Skeletal muscle tissue (tissue), 4 donors: ENCODE measurements around the gene NUP37. TPM values are rescaled to one million over a fixed set of nuclear protein-coding genes. Genes with fewer than 3 reads are reported as not detected.

Experiments
- H3K27ac ChIP-seq: one replicate; pipeline ENCODE4 v1.7.0; 2013; ENCODE audit warnings: mild to moderate bottlenecking, low read depth, low read length, inconsistent platforms
- H3K27me3 ChIP-seq, 3 donors: one replicate each; pipeline ENCODE4 v1.7.0; 2013; ENCODE audit warnings: low read length in 3 of 3; ENCODE audit not compliant: control insufficient read depth in 3 of 3, insufficient read depth in 3 of 3
- H3K36me3 ChIP-seq, 3 donors: one replicate each; pipeline ENCODE4 v1.7.0; 2013; ENCODE audit warnings: low read length in 3 of 3; ENCODE audit not compliant: control insufficient read depth in 3 of 3, insufficient read depth in 3 of 3
- H3K4me1 ChIP-seq, 3 donors: one replicate each; pipeline ENCODE4 v1.7.0; 2013; ENCODE audit warnings: low read length in 3 of 3, mild to moderate bottlenecking in 3 of 3; ENCODE audit not compliant: control insufficient read depth in 3 of 3, insufficient read depth in 3 of 3
- H3K4me3 ChIP-seq, 3 donors: one replicate each; pipeline ENCODE4 v1.7.0; 2013; ENCODE audit warnings: low read length in 3 of 3
- H3K9ac ChIP-seq, 3 donors: one replicate each; pipeline ENCODE4 v1.7.0; 2013; ENCODE audit warnings: low read length in 3 of 3, mild to moderate bottlenecking in 3 of 3, moderate library complexity in 2 of 3, low read depth in 1 of 3
- H3K9me3 ChIP-seq, 3 donors: one replicate each; pipeline ENCODE4 v1.7.0; 2013; ENCODE audit warnings: low read length in 3 of 3; ENCODE audit not compliant: control insufficient read depth in 3 of 3
- total RNA-seq: library from RNA; depleted of rRNA; stranded (reverse); fragments of >200 nt; gene quantifications from one replicate; pipeline ENCODE4 v1.2.3, GENCODE V29; 2014
- donor health status: Osteomylitis.

Gene NUP37
- total RNA-seq, 1 donor from 2014 or later: 16.2 TPM

DNA sequence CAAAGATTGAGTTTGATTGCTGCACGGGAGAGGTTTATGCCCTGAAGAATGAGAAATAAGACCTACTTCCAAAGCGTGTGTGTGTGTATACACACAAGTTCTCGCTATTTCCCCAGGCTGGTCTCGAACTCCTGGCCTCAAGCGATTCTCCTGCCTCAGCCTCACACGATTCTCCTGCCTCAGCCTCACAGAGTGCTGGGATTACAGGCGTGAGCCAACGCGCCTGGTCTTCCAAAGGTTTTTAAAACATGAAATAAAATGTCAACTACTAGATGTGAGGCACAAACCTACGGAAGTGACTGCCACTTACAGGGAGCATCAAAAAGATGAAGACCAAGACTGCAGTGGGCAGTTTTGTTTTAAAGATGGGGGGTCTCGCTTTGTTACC lies 57.5 kb downstream of the NUP37 start:
- Histone ChIP-seq H3K27ac (no peak overlapping the region), H3K27me3 (no peaks in the 10 kb centered on the region), H3K9ac (no peak overlapping the region), H3K36me3 (peaks cover 0 to 11% (median 0%) of the 10 kb centered on the region in 3 donors), H3K4me3 (peak overlapping the region; percentile 93 to 97 (median 97)), H3K9me3 (no peaks in the 10 kb centered on the region), H3K4me1 (peaks cover 6 to 9% (median 6%) of the 10 kb centered on the region in 3 donors)

DNA sequence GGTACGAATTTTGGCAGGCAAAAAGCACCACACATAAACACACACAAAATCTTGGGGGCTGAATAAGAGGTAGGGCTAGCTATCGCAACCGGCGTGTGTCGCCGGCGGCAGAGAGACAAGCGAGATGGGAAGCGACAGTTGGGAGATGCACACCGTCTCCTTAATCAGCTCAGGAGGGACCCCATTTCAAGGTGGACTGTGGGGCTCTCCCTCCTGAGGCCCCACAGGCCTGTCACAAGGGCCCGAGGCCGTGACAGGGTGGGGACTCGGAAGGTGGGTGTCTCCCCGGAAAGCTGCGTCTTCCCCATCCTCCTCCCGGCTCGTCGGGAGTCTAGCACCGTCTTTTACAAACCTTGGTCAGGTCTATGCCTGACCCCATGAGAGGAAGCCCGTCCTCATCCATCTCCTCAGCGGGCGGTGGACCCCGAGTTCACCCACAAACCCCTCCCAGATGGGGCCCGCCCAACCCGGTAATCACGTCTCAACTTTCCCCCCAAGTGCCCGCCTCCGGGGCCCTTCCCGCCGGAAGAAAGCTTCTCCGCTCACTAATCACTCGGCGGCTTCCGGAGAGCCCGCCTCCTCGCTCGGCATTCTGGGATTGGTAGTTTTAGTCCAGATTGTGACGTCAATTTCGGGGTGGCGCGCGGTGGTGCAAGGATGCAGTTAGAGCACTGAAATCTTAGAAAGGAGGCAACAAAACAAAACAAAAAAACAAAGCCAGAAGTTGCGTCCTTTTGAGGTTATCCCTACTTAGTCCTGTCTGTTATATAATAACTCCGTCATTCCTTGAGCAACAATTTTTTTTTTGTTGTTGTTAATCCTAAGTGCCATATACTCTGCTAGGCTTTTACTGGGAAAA lies 58.1 kb downstream of the NUP37 start, which contains the start of gene WASHC3:
TSS of gene WASHC3 (minus strand) at position 432 of the 859 bp plus-strand sequence. CDS start at position 403, 29 bp downstream.
- Histone ChIP-seq H3K4me1 (peaks cover 6 to 8% (median 6%) of the 10 kb centered on the region in 3 donors), H3K9me3 (no peaks in the 10 kb centered on the region), H3K36me3 (peaks cover 0 to 13% (median 5%) of the 10 kb centered on the region in 3 donors), H3K27ac (peak within 1 kb of the TSS; percentile 88), H3K4me3 (peak within 1 kb of the TSS; percentile 93 to 97 (median 97)), H3K27me3 (no peaks in the 10 kb centered on the region), H3K9ac (peak within 1 kb of the TSS; percentile 80 to 94 (median 94))

DNA sequence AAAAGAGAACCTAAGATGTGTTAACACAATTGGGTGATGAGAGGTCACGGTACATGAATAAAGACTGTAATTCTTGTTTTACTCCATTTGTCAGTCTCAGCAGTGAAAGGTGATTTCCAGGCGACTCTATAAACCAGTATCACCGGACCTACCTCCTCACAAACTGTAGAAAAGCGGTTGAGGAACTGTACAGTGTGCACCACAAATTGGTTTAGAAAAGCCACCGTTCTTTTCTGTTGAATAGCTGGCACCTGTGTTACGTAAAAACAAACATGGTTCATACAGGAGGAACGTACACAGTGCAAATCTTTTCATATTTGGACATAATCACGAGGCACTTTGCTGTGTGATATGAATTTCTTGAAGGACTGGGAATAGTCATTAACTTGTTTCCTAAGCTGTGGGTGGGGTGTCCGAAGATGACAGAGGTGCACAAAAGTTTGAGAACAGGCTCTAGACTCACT lies 58.8 kb downstream of the NUP37 start:
- Histone ChIP-seq H3K4me3 (peak overlapping the region; percentile 93 to 97 (median 97)), H3K4me1 (peaks cover 6 to 8% (median 6%) of the 10 kb centered on the region in 3 donors), H3K27ac (peak overlapping the region; percentile 88), H3K9me3 (no peaks in the 10 kb centered on the region), H3K36me3 (peaks cover 0 to 18% (median 5%) of the 10 kb centered on the region in 3 donors), H3K9ac (peak overlapping the region; percentile 80 to 94 (median 94)), H3K27me3 (no peaks in the 10 kb centered on the region)

DNA sequence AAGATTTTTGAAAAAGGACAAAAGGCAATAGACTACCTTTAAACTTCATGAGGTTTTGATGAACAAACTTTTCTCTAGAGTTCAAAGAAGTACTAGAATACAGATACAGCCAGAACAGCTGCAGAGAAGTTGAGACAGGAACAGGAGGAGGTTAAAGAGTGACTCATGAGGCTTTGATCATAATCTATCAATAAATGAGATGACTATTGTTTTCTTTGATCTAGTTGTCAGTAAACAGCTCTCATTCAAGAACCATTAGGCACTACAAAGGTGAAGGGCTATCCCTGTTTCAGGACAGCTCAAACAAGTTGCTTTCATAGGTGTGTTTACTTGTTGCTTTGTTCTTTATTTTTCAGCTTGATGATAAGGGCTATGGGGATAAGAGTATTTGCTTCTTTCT lies 60.6 kb downstream of the NUP37 start:
- no peak overlapping the region for H3K4me3 ChIP-seq
- peaks cover 6 to 8% (median 6%) of the 10 kb centered on the region in 3 donors for H3K4me1 ChIP-seq
- no peak overlapping the region for H3K9ac ChIP-seq
- H3K36me3 ChIP-seq: peaks cover 0 to 21% (median 5%) of the 10 kb centered on the region in 3 donors
- H3K9me3 ChIP-seq: no peaks in the 10 kb centered on the region
- H3K27ac ChIP-seq: no peak overlapping the region
- H3K27me3 ChIP-seq: no peaks in the 10 kb centered on the region

DNA sequence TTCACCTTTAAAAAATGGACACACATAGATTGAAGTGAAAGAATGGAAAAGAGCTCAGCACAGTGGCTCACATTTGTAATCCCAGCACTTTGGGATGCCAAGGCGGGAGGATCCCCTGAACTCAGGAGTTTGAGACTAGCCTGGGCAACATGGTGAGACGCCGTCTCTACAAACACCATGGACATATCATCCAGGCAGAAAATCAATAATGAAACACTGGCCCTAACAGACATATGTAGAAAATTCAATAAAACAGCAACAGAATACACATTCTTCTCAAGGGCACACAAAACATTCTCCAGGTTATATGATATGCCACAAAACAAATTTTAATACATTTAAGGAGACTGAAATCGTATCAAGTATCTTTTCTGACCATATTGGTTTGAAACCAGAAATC lies 65.6 kb downstream of the NUP37 start:
- Histone ChIP-seq H3K9me3 (no peaks in the 10 kb centered on the region), H3K9ac (no peak overlapping the region), H3K36me3 (peaks cover 0 to 41% (median 12%) of the 10 kb centered on the region in 3 donors), H3K27me3 (no peaks in the 10 kb centered on the region), H3K4me1 (no peaks in the 10 kb centered on the region), H3K4me3 (no peak overlapping the region), H3K27ac (no peak overlapping the region)

DNA sequence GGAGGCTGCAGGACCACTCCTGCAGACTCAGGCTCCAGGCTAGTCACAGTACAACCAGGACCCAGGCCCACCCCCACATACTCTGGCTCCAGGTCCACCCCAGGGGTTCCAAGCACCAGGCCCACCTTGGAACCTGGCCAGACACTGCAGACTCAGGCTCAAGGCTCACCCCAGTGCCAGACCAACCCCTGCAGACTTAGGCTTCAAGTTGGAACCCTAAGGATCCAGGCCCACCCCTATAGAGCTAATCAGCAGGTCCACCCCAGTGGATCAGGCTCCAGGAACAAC lies 66.9 kb downstream of the NUP37 start:
- Histone ChIP-seq H3K4me3 (no peak overlapping the region), H3K27me3 (no peaks in the 10 kb centered on the region), H3K36me3 (peaks cover 5 to 40% (median 17%) of the 10 kb centered on the region in 3 donors), H3K9me3 (no peaks in the 10 kb centered on the region), H3K9ac (no peak overlapping the region), H3K4me1 (no peaks in the 10 kb centered on the region), H3K27ac (no peak overlapping the region)

DNA sequence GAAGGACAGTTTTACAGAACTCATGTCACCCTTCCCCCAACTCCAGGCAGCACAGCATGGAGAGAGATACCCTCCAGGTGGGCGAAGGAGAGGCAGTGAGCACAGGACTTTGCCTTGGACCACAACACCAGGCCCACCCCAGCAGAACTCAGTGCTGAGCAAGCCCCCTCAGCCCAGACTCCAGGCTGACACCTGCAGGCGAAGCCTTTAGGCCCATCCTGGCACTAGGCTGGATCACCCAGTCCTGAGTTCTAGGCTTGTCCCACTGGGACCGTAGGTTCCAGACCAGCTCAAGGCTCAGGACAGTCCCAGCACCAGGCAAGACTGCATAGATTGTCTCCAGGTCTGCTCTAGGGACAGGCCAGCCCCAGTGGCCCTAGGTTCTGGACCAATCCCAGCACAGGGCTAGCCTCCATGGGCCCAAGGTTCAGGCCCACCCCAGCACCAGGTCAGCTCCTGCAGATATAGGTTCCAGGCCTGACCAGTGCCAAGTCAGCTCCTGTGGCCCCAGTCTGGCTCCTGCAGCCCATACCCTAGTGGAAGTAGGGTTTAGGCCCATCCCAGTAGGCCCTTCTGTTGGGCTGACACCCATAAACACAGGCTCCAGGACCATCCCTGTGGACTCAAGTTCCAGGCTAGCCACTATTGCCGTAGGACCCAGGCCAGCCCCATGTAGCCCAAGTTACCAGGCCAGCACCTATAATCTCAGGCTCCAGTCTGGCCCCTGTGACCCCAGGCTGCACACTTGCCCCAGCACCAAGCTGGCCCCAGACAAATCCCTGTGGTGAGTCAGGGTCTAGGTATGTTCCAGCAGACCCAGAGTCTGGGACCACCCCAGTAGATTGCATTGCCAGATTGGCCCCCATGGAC lies 67.5 kb downstream of the NUP37 start:
- Histone ChIP-seq H3K4me1 (no peaks in the 10 kb centered on the region), H3K36me3 (peaks cover 5 to 42% (median 17%) of the 10 kb centered on the region in 3 donors), H3K27ac (no peak overlapping the region), H3K4me3 (no peak overlapping the region), H3K9ac (no peak overlapping the region), H3K9me3 (no peaks in the 10 kb centered on the region), H3K27me3 (no peaks in the 10 kb centered on the region)

DNA sequence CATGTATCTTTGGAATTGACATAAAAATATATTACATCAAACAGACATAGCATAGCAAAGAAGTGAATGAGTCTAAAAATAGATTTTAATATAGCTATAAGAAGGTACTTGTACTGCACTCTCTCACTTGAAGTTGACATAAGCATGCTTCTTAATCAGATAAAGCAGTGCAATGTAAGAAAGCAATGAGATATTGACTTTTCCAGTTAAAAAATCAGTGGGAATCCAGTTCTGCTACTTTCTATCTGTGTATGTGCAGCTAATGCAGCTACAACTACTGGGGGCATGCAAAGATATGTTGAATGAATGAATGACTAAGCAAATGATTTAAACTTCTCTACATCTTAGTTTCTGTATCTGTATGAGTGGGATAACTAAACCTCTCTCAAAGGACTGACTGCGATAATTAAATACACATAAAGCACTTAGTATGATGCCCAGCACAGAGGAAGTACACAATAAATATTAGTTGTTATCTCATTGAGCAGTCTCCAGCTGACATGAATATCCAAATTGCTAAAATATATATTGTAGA lies 68.4 kb downstream of the NUP37 start:
- H3K9me3 ChIP-seq: no peaks in the 10 kb centered on the region
- no peaks in the 10 kb centered on the region for H3K4me1 ChIP-seq
- no peak overlapping the region for H3K9ac ChIP-seq
- H3K27ac ChIP-seq: no peak overlapping the region
- peaks cover 5 to 42% (median 17%) of the 10 kb centered on the region in 3 donors for H3K36me3 ChIP-seq
- no peak overlapping the region for H3K4me3 ChIP-seq
- no peaks in the 10 kb centered on the region for H3K27me3 ChIP-seq

DNA sequence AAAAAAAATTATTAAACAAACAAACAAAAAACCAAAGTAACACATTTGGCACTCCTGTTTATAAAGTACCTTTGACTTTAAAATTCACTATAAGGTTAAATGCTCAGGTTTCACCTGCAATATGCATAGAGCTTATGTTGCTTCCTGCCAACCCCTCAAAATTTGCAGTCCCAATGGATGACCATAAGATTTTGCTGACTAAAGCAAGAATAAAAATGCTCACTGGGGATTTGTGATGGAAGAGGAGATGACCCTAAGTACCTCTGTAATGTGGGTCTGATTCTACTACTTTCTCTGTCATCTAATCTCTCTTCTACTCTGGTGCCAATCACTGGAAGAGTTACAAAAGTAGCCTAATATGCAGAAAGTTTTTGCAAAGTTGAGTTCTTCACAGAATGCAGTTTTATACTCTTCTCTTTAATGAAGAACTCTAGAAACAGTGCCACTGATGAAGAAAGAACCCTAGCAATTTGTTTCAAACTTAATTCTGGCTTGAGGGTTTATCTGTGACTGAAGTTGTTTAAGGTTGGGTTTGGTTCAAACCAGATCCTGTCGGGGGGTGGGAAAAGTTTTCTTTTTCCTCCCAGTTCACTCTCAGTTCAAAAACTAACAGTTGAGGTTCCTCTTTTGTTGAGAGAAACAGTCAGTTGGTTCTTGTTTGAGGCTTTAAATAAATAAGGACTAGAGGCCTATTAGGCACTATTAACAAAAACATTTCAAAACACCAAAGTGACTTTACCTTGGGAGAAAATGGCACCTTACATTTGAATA lies 69.1 kb downstream of the NUP37 start:
- no peaks in the 10 kb centered on the region for H3K4me1 ChIP-seq
- H3K4me3 ChIP-seq: no peak overlapping the region
- no peak overlapping the region for H3K27ac ChIP-seq
- no peak overlapping the region for H3K9ac ChIP-seq
- H3K9me3 ChIP-seq: no peaks in the 10 kb centered on the region
- peaks cover 5 to 36% (median 22%) of the 10 kb centered on the region in 3 donors for H3K36me3 ChIP-seq
- H3K27me3 ChIP-seq: no peaks in the 10 kb centered on the region
